AG04450 (cell line): ENCODE data around the gene RDX. TPM values are rescaled to one million over a fixed set of nuclear protein-coding genes. Genes with fewer than 3 reads are reported as not detected.

ENCODE experiments used
- CTCF ChIA-PET: fragments of 300-600, 350-600 bp; formaldehyde crosslinking; extraction: SDS; loops from one replicate; lab custom pipeline; 2022; ENCODE audit warnings: antibody characterized with exemption, inconsistent platforms; lab: Charles Lee
- POLR2A ChIA-PET: fragments of 350-600 bp; formaldehyde crosslinking; extraction: SDS; loops from one replicate; lab custom pipeline; 2021; ENCODE audit warnings: antibody characterized with exemption, inconsistent platforms; lab: Yijun Ruan, JAX
- DNase-seq: peaks from one replicate; pipeline ENCODE4 v3.0.0-alpha.2; 2011; ENCODE audit warnings: low read depth, low spot score
- H3K27ac ChIP-seq: one replicate; pipeline ENCODE4 v1.5.1; 2012; ENCODE audit warnings: low read depth, low read length, control low read depth
- H3K27me3 ChIP-seq: one replicate; pipeline ENCODE4 v1.6.0; 2012; ENCODE audit warnings: low read length; ENCODE audit not compliant: control insufficient read depth, insufficient read depth
- H3K4me3 ChIP-seq: 2 replicates; pipeline ENCODE4 v1.5.1; 2011; ENCODE audit warnings: mild to moderate bottlenecking, low read depth, low read length, control low read depth
- H3K9me3 ChIP-seq: 2 replicates; pipeline ENCODE4 v1.5.1; 2012; ENCODE audit warnings: low read length; ENCODE audit not compliant: control insufficient read depth, insufficient read depth
- polyA plus RNA-seq: library from polyadenylated mRNA; depleted of rRNA; stranded (reverse); fragments of >200 nt; gene quantifications from 2 replicates; pipeline ENCODE4 v1.2.3, GENCODE V29; 2011
- TF ChIP-seq, protein P1 (sequence below): IDR thresholded peaks from 2 replicates; pipeline ENCODE4 v1.5.1; 2011; ENCODE audit warnings: low read depth, low read length, control low read depth, inconsistent platforms

The RDX gene
- polyA plus RNA-seq, 1 experiment, result 92.3 TPM

DNA sequence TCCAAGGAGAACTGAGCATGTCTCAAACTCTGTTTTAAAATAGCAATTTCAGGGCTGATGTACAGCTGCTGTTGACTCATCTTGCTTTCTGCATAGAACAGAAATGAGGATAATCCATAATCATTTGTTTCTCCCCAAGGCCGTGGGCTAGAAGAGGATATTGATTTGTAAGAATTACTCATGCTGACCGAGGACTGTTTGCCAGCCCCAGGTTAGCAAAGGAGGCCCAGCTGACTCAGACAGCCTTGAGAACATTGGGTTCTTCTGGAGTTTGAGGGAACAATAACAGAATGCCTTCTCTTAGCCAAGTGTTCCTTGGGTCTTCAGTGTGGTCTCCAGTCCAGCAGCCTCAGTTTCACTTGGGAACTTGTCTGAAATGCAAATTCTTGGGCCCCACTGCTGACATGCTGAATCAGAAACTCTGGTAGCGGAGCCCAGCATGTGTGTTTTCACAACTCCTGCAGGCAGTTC lies 111.3 kb downstream of the RDX start:
- Histone ChIP-seq H3K27me3 (no peaks in the 10 kb centered on the region), H3K27ac (peak overlapping the region; percentile 21), H3K4me3 (no peak overlapping the region), H3K9me3 (no peaks in the 10 kb centered on the region)
- ChIA-PET POLR2A (no interaction called here), CTCF (interaction anchor here (1.6 kb wide), 1 partner anchor 12 kb away, joined by 5 read pairs; no protein-coding TSS in a partner anchor)
- no peak for DNase-seq
- TF ChIP-seq, protein P1, sequence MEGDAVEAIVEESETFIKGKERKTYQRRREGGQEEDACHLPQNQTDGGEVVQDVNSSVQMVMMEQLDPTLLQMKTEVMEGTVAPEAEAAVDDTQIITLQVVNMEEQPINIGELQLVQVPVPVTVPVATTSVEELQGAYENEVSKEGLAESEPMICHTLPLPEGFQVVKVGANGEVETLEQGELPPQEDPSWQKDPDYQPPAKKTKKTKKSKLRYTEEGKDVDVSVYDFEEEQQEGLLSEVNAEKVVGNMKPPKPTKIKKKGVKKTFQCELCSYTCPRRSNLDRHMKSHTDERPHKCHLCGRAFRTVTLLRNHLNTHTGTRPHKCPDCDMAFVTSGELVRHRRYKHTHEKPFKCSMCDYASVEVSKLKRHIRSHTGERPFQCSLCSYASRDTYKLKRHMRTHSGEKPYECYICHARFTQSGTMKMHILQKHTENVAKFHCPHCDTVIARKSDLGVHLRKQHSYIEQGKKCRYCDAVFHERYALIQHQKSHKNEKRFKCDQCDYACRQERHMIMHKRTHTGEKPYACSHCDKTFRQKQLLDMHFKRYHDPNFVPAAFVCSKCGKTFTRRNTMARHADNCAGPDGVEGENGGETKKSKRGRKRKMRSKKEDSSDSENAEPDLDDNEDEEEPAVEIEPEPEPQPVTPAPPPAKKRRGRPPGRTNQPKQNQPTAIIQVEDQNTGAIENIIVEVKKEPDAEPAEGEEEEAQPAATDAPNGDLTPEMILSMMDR, result no peak

DNA sequence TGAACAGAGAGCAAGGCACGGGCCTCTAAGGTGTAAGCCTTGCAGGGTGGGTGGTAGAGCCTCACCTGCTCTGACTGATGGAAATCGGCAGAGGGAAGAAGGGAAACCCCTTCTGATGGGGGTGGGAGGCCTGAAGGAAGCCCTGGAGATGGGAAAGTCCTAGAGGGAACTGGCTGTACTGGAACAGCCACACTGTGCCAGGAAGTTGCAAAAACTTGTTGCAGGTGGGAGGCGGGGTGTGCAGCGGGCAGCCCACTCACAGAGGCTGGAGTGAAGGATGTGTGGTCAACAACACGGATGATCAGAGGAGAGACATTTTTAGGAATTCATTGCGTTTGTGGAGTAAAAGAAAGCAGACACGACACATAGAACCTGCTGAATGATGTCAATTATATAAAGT lies 112.0 kb downstream of the RDX start:
- no peaks in the 10 kb centered on the region for H3K27me3 ChIP-seq
- ChIA-PET CTCF (no interaction called here), POLR2A (no interaction called here)
- no peak overlapping the region for H3K27ac ChIP-seq
- TF ChIP-seq, protein P1, result no peak
- no peak overlapping the region for H3K4me3 ChIP-seq
- DNase-seq, result no peak
- no peaks in the 10 kb centered on the region for H3K9me3 ChIP-seq

DNA sequence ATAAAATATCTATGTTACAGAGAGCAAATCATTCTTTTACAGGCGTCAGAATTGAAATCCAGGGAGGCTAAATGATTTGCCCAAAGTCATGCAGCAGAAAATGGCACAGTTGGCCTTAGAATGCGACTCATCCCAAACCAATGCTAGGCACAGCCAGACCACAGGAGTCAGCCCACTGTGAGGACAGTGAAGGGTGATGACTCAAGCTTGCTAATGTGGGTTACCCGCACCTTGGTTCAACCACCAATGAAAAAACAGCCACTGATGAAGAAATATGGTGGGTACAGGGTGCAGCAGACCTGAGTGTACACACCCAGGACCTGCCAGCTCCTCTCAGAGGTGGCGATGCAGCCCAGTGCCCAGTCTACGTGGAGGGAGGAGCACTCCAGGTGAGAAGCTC lies 113.5 kb downstream of the RDX start:
- Histone ChIP-seq H3K9me3 (no peaks in the 10 kb centered on the region), H3K4me3 (no peak overlapping the region), H3K27ac (no peak overlapping the region), H3K27me3 (no peaks in the 10 kb centered on the region)
- POLR2A ChIA-PET, result no interaction called here
- TF ChIP-seq, protein P1, result no peak
- DNase-seq, result no peak
- CTCF ChIA-PET, result no interaction called here

DNA sequence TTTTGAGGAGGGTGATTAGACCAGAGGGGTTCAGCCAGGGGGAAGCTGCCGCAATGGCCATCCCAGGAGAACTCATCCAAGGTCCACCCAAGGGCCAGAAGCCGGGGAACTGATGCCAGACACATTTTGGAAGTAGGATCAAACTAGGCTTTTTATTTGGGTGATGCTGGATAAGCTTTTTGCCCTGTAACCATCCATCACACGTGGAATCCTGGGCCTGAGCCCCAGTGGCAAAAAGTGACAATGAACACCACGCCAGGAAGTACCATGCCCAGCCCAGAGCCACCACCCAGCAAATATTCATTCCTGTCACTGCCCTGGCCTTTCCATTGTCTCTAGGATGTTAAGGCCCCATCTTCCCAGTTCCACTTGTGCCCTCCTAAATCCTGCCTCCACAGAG lies 117.3 kb downstream of the RDX start:
- Histone ChIP-seq H3K27me3 (no peaks in the 10 kb centered on the region), H3K27ac (no peak overlapping the region), H3K4me3 (no peak overlapping the region), H3K9me3 (no peaks in the 10 kb centered on the region)
- POLR2A ChIA-PET, result interaction anchor here (0.7 kb wide), 1 partner anchor 203 kb away, joined by 5 read pairs; no protein-coding TSS in a partner anchor
- TF ChIP-seq, protein P1, result no peak
- CTCF ChIA-PET, result no interaction called here
- no peak for DNase-seq

DNA sequence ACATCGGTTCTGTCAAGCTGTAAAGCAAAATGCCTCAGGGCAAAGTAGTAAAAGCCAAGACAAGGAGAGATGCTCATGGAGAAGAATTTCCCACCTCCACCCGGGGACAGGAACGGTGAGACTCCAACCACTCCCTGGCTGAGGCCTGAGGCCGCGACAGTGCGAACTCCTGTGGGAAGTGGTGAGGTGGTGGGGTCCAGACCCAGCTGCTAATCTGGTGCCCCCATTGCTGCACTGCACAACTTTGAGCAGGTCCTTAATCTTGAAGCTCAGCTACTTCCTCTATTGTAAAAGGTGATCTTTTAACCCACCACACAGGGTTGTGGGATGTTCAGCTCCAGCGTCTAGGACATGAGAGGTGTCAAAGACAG lies 119.3 kb downstream of the RDX start:
- no peak overlapping the region for H3K27ac ChIP-seq
- ChIA-PET POLR2A (no interaction called here), CTCF (interaction anchor here (0.9 to 1.2 kb wide), 2 partner anchors 324 to 1247 kb away, joined by 3 read pairs; no protein-coding TSS in a partner anchor)
- H3K27me3 ChIP-seq, result no peaks in the 10 kb centered on the region
- TF ChIP-seq, protein P1, result no peak
- DNase-seq, result no peak
- no peak overlapping the region for H3K4me3 ChIP-seq
- no peaks in the 10 kb centered on the region for H3K9me3 ChIP-seq
